K562 (cell line): ENCODE measurements around the gene CTPS2. TPM values are rescaled to one million over a fixed set of nuclear protein-coding genes. Genes with fewer than 3 reads are reported as not detected.
A peak's percentile ranks its signal among the peaks of the same experiment; 100 is the strongest.

Source experiments
- ADNP ChIP-seq: fragments of 200-800 bp; sonication (Bioruptor generic); IDR thresholded peaks from 2 replicates; pipeline ENCODE4 v1.6.1; 2016; ENCODE audit warnings: missing genetic modification characterization, missing compliant biosample characterization
- ATF4 ChIP-seq: fragments of 450-650 bp; formaldehyde crosslinking; IDR thresholded peaks from 2 replicates; pipeline ENCODE4 v1.4.0; 2022; ENCODE audit warnings: mild to moderate bottlenecking, moderate library complexity
- BCL6 ChIP-seq: fragments of 250-450 bp; sonication (Bioruptor Pico); IDR thresholded peaks from 2 replicates; pipeline ENCODE4 v1.4.0; 2020
- ESRRB ChIP-seq: fragments of 250-450 bp; sonication (Bioruptor Pico); IDR thresholded peaks from 2 replicates; pipeline ENCODE4 v1.5.0; 2020; ENCODE audit warnings: mild to moderate bottlenecking, moderate library complexity, borderline replicate concordance
- GTF2A2 ChIP-seq: IDR thresholded peaks from 2 replicates; pipeline ENCODE4 v1.6.1; 2016; ENCODE audit warnings: mild to moderate bottlenecking, missing genetic modification characterization, missing compliant biosample characterization
- ID3 ChIP-seq, 2 experiments: fragments of 250-450 bp in 1 of 2; fragments of 450-650 bp in 1 of 2; sonication (Bioruptor Pico) in 1 of 2; IDR thresholded peaks; 2 replicates each; pipeline versions ENCODE4 v1.6.1 to v1.8.0; 2016 to 2021; ENCODE audit warnings: mild to moderate bottlenecking in 2 of 2, moderate library complexity in 2 of 2, missing compliant biosample characterization in 1 of 2, missing genetic modification characterization in 1 of 2
- KLF6 ChIP-seq: fragments of 250-450 bp; sonication (Bioruptor Pico); IDR thresholded peaks from 2 replicates; pipeline ENCODE4 v1.4.0; 2020; ENCODE audit warnings: mild to moderate bottlenecking, moderate library complexity, borderline replicate concordance
- PCBP1 ChIP-seq: fragments of 200-400 bp; formaldehyde crosslinking; IDR thresholded peaks from 2 replicates; pipeline ENCODE4 v1.6.1; 2018; ENCODE audit warnings: mild to moderate bottlenecking, low read depth, low read length; ENCODE audit not compliant: poor library complexity, severe bottlenecking
- PHF8 ChIP-seq: fragments of 200-600 bp; sonication (generic); IDR thresholded peaks from 2 replicates; pipeline ENCODE4 v1.6.1; 2012; ENCODE audit warnings: mixed run types, mild to moderate bottlenecking, inconsistent platforms, low read length, moderate library complexity, borderline replicate concordance
- RBFOX2 ChIP-seq: fragments of 200-400 bp; formaldehyde crosslinking; IDR thresholded peaks from 2 replicates; pipeline ENCODE4 v1.6.1; 2017; ENCODE audit warnings: low read depth, mild to moderate bottlenecking, low read length, moderate library complexity
- SRSF7 ChIP-seq: fragments of 200-400 bp; formaldehyde crosslinking; optimal IDR thresholded peaks from 2 replicates; pipeline ENCODE3; 2017; ENCODE audit warnings: mild to moderate bottlenecking, low read depth, low read length
- TCF3 ChIP-seq: sonication (generic); formaldehyde crosslinking; IDR thresholded peaks from 2 replicates; pipeline ENCODE4 v1.4.0; 2020; ENCODE audit warnings: mild to moderate bottlenecking, missing genetic modification reagents
- ZBTB26 ChIP-seq: fragments of 450-650 bp; formaldehyde crosslinking; IDR thresholded peaks from 2 replicates; pipeline ENCODE4 v1.4.0; 2022; ENCODE audit warnings: missing genetic modification characterization
- ZFP36 ChIP-seq: fragments of 150-350 bp; IDR thresholded peaks from 2 replicates; pipeline ENCODE4 v1.6.1; 2018; ENCODE audit warnings: low read length, low read depth; ENCODE audit not compliant: partially characterized antibody
- ZKSCAN8 ChIP-seq: fragments of 200-800 bp; sonication (Bioruptor generic); IDR thresholded peaks from 2 replicates; pipeline ENCODE4 v1.6.1; 2016; ENCODE audit warnings: missing genetic modification characterization, missing compliant biosample characterization
- ZNF175 ChIP-seq: fragments of 200-800 bp; sonication (Bioruptor generic); IDR thresholded peaks from 2 replicates; pipeline ENCODE4 v1.6.1; 2016; ENCODE audit warnings: low read depth, mild to moderate bottlenecking, missing genetic modification characterization, missing compliant biosample characterization
- ZNF282 ChIP-seq: sonication (generic); formaldehyde crosslinking; IDR thresholded peaks from 2 replicates; pipeline ENCODE4 v1.8.1; 2023; ENCODE audit warnings: missing genetic modification reagents
- ZNF592 ChIP-seq: fragments of 450-650 bp; IDR thresholded peaks from 2 replicates; pipeline ENCODE4 v1.6.1; 2017; ENCODE audit warnings: antibody characterized with exemption, mild to moderate bottlenecking
- polyA plus RNA-seq, 8 experiments: library from polyadenylated mRNA; depleted of rRNA in 4 of 8; stranded (reverse) in 5 of 8; unstranded in 3 of 8; fragments of >200 nt; fragmentation: Nextera tagmentation in 2 of 8; fragmentation: Illumina TruSeq in 1 of 8; extraction: Ambion mirVana in 2 of 8; extraction: Trizol in 1 of 8; gene quantifications; 2 replicates each; pipeline versions ENCODE4 v1.2.1 to v1.2.3, GENCODE V29; 2011 to 2014; ENCODE audit warnings: inconsistent platforms in 1 of 8, missing spikeins in 1 of 8
- total RNA-seq, 7 experiments: library from RNA; depleted of rRNA in 6 of 7; stranded (reverse); fragments of >200 nt in 6 of 7; fragmentation: Illumina TruSeq in 2 of 7; extraction: Trizol in 2 of 7; gene quantifications; 2 replicates each; pipeline versions ENCODE4 v1.2.1 to v1.2.3, GENCODE V29; 2011 to 2021; ENCODE audit warnings: low replicate concordance in 1 of 7

Gene CTPS2
- total and polyA plus RNA-seq, 9 of the 15 experiments (the other 6 are each of a cell fraction or from before 2014, with no cell fraction given): 5.4 to 19.5 (median 14.1) TPM

GRCh38 chrX:16585486-16586376, 126.7 kb downstream of the CTPS2 start (continued):
- peak; percentile 95 for TF ChIP-seq ZNF592
- TF ChIP-seq KLF6 (CRISPR knock-in tag): peak; percentile 91; the same call in 1 of the 2 replicates
- TF ChIP-seq GTF2A2 (tag): peak; percentile 64; the same call in 1 of the 2 replicates
- peak; percentile 61 for TF ChIP-seq ATF4 (CRISPR knock-in tag)
- TF ChIP-seq ZKSCAN8 (CRISPR knock-in tag): no peak
- no peak for TF ChIP-seq ADNP (tag)
- no peak for TF ChIP-seq SRSF7
- no peak for TF ChIP-seq PCBP1
- peak; percentile 46; the same call in 1 of the 2 replicates for TF ChIP-seq ZNF175 (CRISPR knock-in tag)
- no peak for TF ChIP-seq TCF3 (CRISPR knock-in tag)
- TF ChIP-seq ID3 (CRISPR knock-in tag; IDR thresholded peaks at IDR 0.05): no peak
- TF ChIP-seq ID3 (tag; IDR thresholded peaks at IDR 0.05): peak; percentile 96
- TF ChIP-seq ZNF282 (CRISPR knock-in tag): no peak
- TF ChIP-seq ESRRB (CRISPR knock-in tag): no peak
- no peak for TF ChIP-seq ZFP36
- no peak for TF ChIP-seq PHF8
- 0 out of 2 replicates have a peak, but pooled peaks have one; percentile 32 for TF ChIP-seq BCL6 (CRISPR knock-in tag)
- no peak for TF ChIP-seq ZBTB26 (CRISPR knock-in tag)
- TF ChIP-seq RBFOX2: no peak
